Fibroblast of the aortic adventitia (primary cell): ENCODE results near the gene ZRSR2. TPM values are rescaled to one million over a fixed set of nuclear protein-coding genes. Genes with fewer than 3 reads are reported as not detected.

Experiments
- DNase-seq: peaks from one replicate; pipeline ENCODE4 v3.0.0-alpha.2; 2010; ENCODE audit warnings: low read depth
- H3K4me3 ChIP-seq: 2 replicates; pipeline ENCODE4 v1.5.1; 2011; ENCODE audit warnings: low read depth, mild to moderate bottlenecking, control low read depth, low read length, moderate library complexity
- CTCF ChIP-seq: IDR thresholded peaks from 2 replicates; pipeline ENCODE4 v1.5.1; 2011; ENCODE audit warnings: mild to moderate bottlenecking, low read length, control low read depth, inconsistent platforms; ENCODE audit not compliant: insufficient read depth
- total RNA-seq: library from RNA; depleted of rRNA; stranded (reverse); fragments of >200 nt; gene quantifications from 2 replicates; pipeline ENCODE4 v1.2.3, GENCODE V29; 2012; ENCODE audit warnings: low replicate concordance

The ZRSR2 gene
- total RNA-seq, 1 donor: 6.0 TPM

GRCh38 chrX:15870310-15870709, 80.0 kb downstream of the ZRSR2 start:
- no peak overlapping the region for H3K4me3 ChIP-seq
- no peak for TF ChIP-seq CTCF
- DNase-seq: no peak

Other genes with a start within 250 kb of the ZRSR2 start
- gene ACE2, start 189.5 kb upstream of the ZRSR2 start, total RNA-seq: 0.09 TPM in 1 of 2 replicates, not detected in the other
- gene CLTRN, start 125.7 kb upstream of the ZRSR2 start, total RNA-seq: 0.18 TPM in 1 of 2 replicates, not detected in the other
- 9.1 and 39.6 TPM in 2 replicates for gene CA5B, start 52.2 kb upstream of the ZRSR2 start, total RNA-seq
- 43.8 and 51.3 TPM in 2 replicates for gene AP1S2, start 64.3 kb downstream of the ZRSR2 start, total RNA-seq